Pulmonary artery endothelial cell (primary cell): ENCODE data around the gene CBFB. TPM values are rescaled to one million over a fixed set of nuclear protein-coding genes. Genes with fewer than 3 reads are reported as not detected.
A peak's percentile ranks its signal among the peaks of the same experiment; 100 is the strongest.

Source experiments
- DNase-seq: peaks from one replicate; pipeline ENCODE4 v3.0.0-alpha.2; 2011; ENCODE audit warnings: low read depth, low spot score
- total RNA-seq: library from RNA; depleted of rRNA; stranded (reverse); fragments of >200 nt; gene quantifications from 2 replicates; pipeline ENCODE4 v1.2.3, GENCODE V29; 2014

CBFB gene
- total RNA-seq, 1 donor from 2014 or later, result 86.0 TPM

- no peak for DNase-seq
Observed at GRCh38 chr16:67016681-67017420, 12.1 kb upstream of the CBFB start.

- no peak for DNase-seq
Observed at GRCh38 chr16:67017421-67017750, 11.6 kb upstream of the CBFB start.

GRCh38 chr16:67017810-67018488 is 11.0 kb upstream of the CBFB start:
- peak; percentile 71 for DNase-seq

- no peak for DNase-seq
Observed at GRCh38 chr16:67019171-67019570, 9.8 kb upstream of the CBFB start.

- DNase-seq, result no peak
Observed at GRCh38 chr16:67021321-67021720, 7.6 kb upstream of the CBFB start.

GRCh38 chr16:67022531-67023214 is 6.3 kb upstream of the CBFB start:
- no peak for DNase-seq

- no peak for DNase-seq
Observed at GRCh38 chr16:67023689-67024088, 5.3 kb upstream of the CBFB start.

GRCh38 chr16:67024384-67025209 is 4.4 kb upstream of the CBFB start:
- DNase-seq, result no peak

- DNase-seq, result no peak
Observed at GRCh38 chr16:67025210-67025550, 3.8 kb upstream of the CBFB start.

GRCh38 chr16:67026570-67026969 is 2.4 kb upstream of the CBFB start:
- DNase-seq, result no peak

GRCh38 chr16:67027046-67027445 is 1.9 kb upstream of the CBFB start:
- DNase-seq, result no peak

- no peak for DNase-seq
Observed at GRCh38 chr16:67028167-67028695, 718 bp upstream of the CBFB start.

- no peak for DNase-seq
Observed at GRCh38 chr16:67029254-67030096, 526 bp downstream of the CBFB start.

- no peak for DNase-seq
Observed at GRCh38 chr16:67030221-67030962, 1.4 kb downstream of the CBFB start.

- no peak for DNase-seq
Observed at GRCh38 chr16:67034487-67034886, 5.5 kb downstream of the CBFB start.

- no peak for DNase-seq
Observed at GRCh38 chr16:67035364-67035763, 6.4 kb downstream of the CBFB start.

- no peak for DNase-seq
Observed at GRCh38 chr16:67036323-67036741, 7.4 kb downstream of the CBFB start.

GRCh38 chr16:67039260-67040020 is 10.5 kb downstream of the CBFB start:
- DNase-seq, result no peak

GRCh38 chr16:67040166-67040565 is 11.2 kb downstream of the CBFB start:
- no peak for DNase-seq
